GM12878 (cell line): ENCODE data around the gene C6orf89. TPM values are rescaled to one million over a fixed set of nuclear protein-coding genes. Genes with fewer than 3 reads are reported as not detected.

ENCODE experiments used
- ATAC-seq: fragments of 200-7000 bp; cut with Tn5 transposase; 3 replicates; pipeline ENCODE4 v1.9.1; 2020; ENCODE audit warnings: mild to moderate bottlenecking, moderate library complexity
- BruUV-seq: library from RNA; stranded (reverse); fragments of 400-500 nt; replicated peaks from 2 replicates; lab custom pipeline; 2021; lab: Mats Ljungman, UMichigan
- CTCF ChIA-PET: fragments of 300-600 bp; sonication (Branson Sonifier 250); formaldehyde crosslinking; extraction: SDS; loops from one replicate; lab custom pipeline; 2021; ENCODE audit warnings: inconsistent platforms; lab: Yijun Ruan, JAX
- POLR2A ChIA-PET: fragments of 350-600 bp; formaldehyde crosslinking; extraction: SDS; loops from one replicate; lab custom pipeline; 2021; ENCODE audit warnings: inconsistent platforms; lab: Charles Lee
- RAD21 ChIA-PET: fragments of 300-600 bp; sonication (Branson Sonifier 250); formaldehyde crosslinking; loops from one replicate; lab custom pipeline; 2023; ENCODE audit warnings: antibody characterized with exemption; ENCODE audit not compliant: unreplicated experiment; lab: Charles Lee
- SMC1A ChIA-PET: fragments of 300-600 bp; sonication (Branson Sonifier 250); formaldehyde crosslinking; loops from one replicate; lab custom pipeline; 2023; ENCODE audit not compliant: unreplicated experiment, uncharacterized antibody; lab: Charles Lee
- DNase-seq: peaks from one replicate; pipeline ENCODE4 v3.0.0-alpha.2; 2011; ENCODE audit warnings: low read depth, low spot score
- FAIRE-seq: peaks from 3 replicates; lab custom pipeline; 2011; peaks lifted over from hg19 to GRCh38; lab: Jason Lieb, UNC
- H2AFZ ChIP-seq: 2 replicates; pipeline ENCODE4 v1.6.0; 2011; ENCODE audit warnings: low read depth, low read length, control low read depth; ENCODE audit not compliant: control insufficient read depth
- H3K27ac ChIP-seq: 2 replicates; pipeline ENCODE4 v1.5.1; 2011; ENCODE audit warnings: control low read depth; ENCODE audit not compliant: control insufficient read depth, insufficient read depth
- H3K27me3 ChIP-seq, 2 experiments: replicated peaks in 1 of 2; 2 replicates each; pipeline versions ENCODE4 v1.6.0 to v1.6.1; 2011; ENCODE audit warnings: low read length in 1 of 2; ENCODE audit not compliant: control insufficient read depth in 2 of 2, insufficient read depth in 2 of 2
- H3K36me3 ChIP-seq, 2 experiments: 2 replicates each; pipeline ENCODE4 v1.5.1; 2011; ENCODE audit warnings: low read length in 1 of 2; ENCODE audit not compliant: control insufficient read depth in 2 of 2, insufficient read depth in 2 of 2
- H3K4me1 ChIP-seq: 2 replicates; pipeline ENCODE4 v1.6.1; 2011; ENCODE audit warnings: mild to moderate bottlenecking, low read length, moderate library complexity, mixed read lengths; ENCODE audit not compliant: control insufficient read depth, insufficient read depth
- H3K4me2 ChIP-seq: 2 replicates; pipeline ENCODE4 v1.6.0; 2011; ENCODE audit warnings: control low read depth; ENCODE audit not compliant: control insufficient read depth, insufficient read depth
- H3K4me3 ChIP-seq: fragments of 200-600 bp; sonication (generic); 2 replicates; pipeline ENCODE4 v1.5.1; 2016
- H3K79me2 ChIP-seq: 2 replicates; pipeline ENCODE4 v1.6.0; 2011; ENCODE audit warnings: low read length; ENCODE audit not compliant: control insufficient read depth, insufficient read depth
- H3K9ac ChIP-seq: 2 replicates; pipeline ENCODE4 v1.8.0; 2011; ENCODE audit warnings: low read length, control low read depth, mixed read lengths; ENCODE audit not compliant: control insufficient read depth, insufficient read depth
- H3K9me3 ChIP-seq: replicated peaks from 3 replicates; pipeline ENCODE4 v1.5.1; 2011; ENCODE audit warnings: mild to moderate bottlenecking, low read length; ENCODE audit not compliant: control insufficient read depth, insufficient read depth
- H4K20me1 ChIP-seq: 2 replicates; pipeline ENCODE4 v1.6.0; 2011; ENCODE audit not compliant: control insufficient read depth, insufficient read depth
- BACH1 ChIP-seq: fragments of 450-650 bp; IDR thresholded peaks from 2 replicates; pipeline ENCODE4 v1.6.1; 2017; ENCODE audit warnings: mild to moderate bottlenecking, borderline replicate concordance
- BMI1 ChIP-seq: fragments of 450-650 bp; IDR thresholded peaks from 2 replicates; pipeline ENCODE4 v1.6.1; 2016; ENCODE audit warnings: mild to moderate bottlenecking, moderate library complexity, borderline replicate concordance
- CHD4 ChIP-seq: fragments of 200-600 bp; sonication (generic); IDR thresholded peaks from 2 replicates; pipeline ENCODE4 v1.6.1; 2016; ENCODE audit warnings: mild to moderate bottlenecking
- E4F1 ChIP-seq: fragments of 450-650 bp; IDR thresholded peaks from 2 replicates; pipeline ENCODE4 v1.6.1; 2018; ENCODE audit warnings: borderline replicate concordance, mild to moderate bottlenecking; ENCODE audit not compliant: partially characterized antibody
- HDAC6 ChIP-seq: fragments of 200-600 bp; sonication (generic); IDR thresholded peaks from one replicate; pipeline ENCODE4 v1.8.0; 2017; ENCODE audit warnings: antibody characterized with exemption; ENCODE audit not compliant: unreplicated experiment
- IKZF2 ChIP-seq, 2 experiments: fragments of 450-650 bp; IDR thresholded peaks; 2 replicates each; pipeline ENCODE4 v1.6.1; 2017; ENCODE audit warnings: mild to moderate bottlenecking in 2 of 2, moderate library complexity in 2 of 2
- RELB ChIP-seq: fragments of 450-650 bp; IDR thresholded peaks from 2 replicates; pipeline ENCODE4 v1.6.1; 2017; ENCODE audit warnings: low read depth, mild to moderate bottlenecking, moderate library complexity
- ZNF274 ChIP-seq: IDR thresholded peaks from one replicate; pipeline ENCODE4 v1.8.0; 2011; ENCODE audit not compliant: insufficient read length, insufficient read depth
- WGBS: methylation state at CpG from one replicate; pipeline ENCODE4 v1.1.6; 2016; ENCODE audit warnings: low lambda C conversion rate; ENCODE audit not compliant: insufficient replicate concordance, insufficient coverage; ENCODE audit errors: missing lambda C conversion rate; 5-methylcytosine and 5-hydroxymethylcytosine counted together
- in situ Hi-C: fragments of 300-500 bp; cut with MboI; formaldehyde crosslinking; loops from 9 replicates; pipeline ENCODE4 v1.14.3; 2018; ENCODE audit warnings: mixed read lengths
- intact Hi-C: fragments of 100-400 bp; cut with micrococcal nuclease; formaldehyde crosslinking; loops from one replicate; pipeline ENCODE4 v1.14.2; 2022; ENCODE audit not compliant: unreplicated experiment
- polyA plus RNA-seq, 11 experiments: library from polyadenylated mRNA; depleted of rRNA in 4 of 11; unstranded in 6 of 11; stranded (reverse) in 5 of 11; fragments of >200 nt; fragmentation: Nextera tagmentation in 4 of 11; fragmentation: Illumina TruSeq in 1 of 11; extraction: Ambion mirVana in 4 of 11; extraction: Trizol in 1 of 11; gene quantifications; 1 replicate in 1 of 11; 2 replicates in 10 of 11; pipeline versions ENCODE4 v1.2.1 to v1.2.3, GENCODE V29; 2011 to 2016; ENCODE audit warnings: inconsistent platforms in 2 of 11, missing spikeins in 2 of 11, low read depth in 1 of 11
- total RNA-seq, 4 experiments: library from RNA; depleted of rRNA in 3 of 4; stranded (reverse); fragments of >200 nt in 3 of 4; fragmentation: Illumina TruSeq in 1 of 4; extraction: Trizol in 1 of 4; gene quantifications; 2 replicates each; pipeline versions ENCODE4 v1.2.1 to v1.2.3, GENCODE V29; 2013 to 2021

C6orf89 gene
- total and polyA plus RNA-seq, 10 of the 15 experiments (the other 5 are each of a cell fraction or from before 2014, with no cell fraction given) = 10.8 to 42.7 (median 28.6) TPM

GRCh38 chr6:36862164-36862847 lies 23.4 kb upstream of the C6orf89 start:
- H3K4me2 ChIP-seq = no peak overlapping the region
- H3K4me1 ChIP-seq = no peaks in the 10 kb centered on the region
- FAIRE-seq (no peak), DNase-seq (no peak), ATAC-seq (no peak)
- ChIA-PET RAD21 (no interaction called here), POLR2A (no interaction called here), SMC1A (no interaction called here), CTCF (interaction anchor here (0.9 to 2.1 kb wide), 2 partner anchors 10 to 11 kb away, joined by 3 to 9 read pairs; no protein-coding TSS in a partner anchor)
- peaks cover 4% of the 10 kb centered on the region for H3K79me2 ChIP-seq
- peaks cover 7 to 8% of the 10 kb centered on the region in 2 experiments; a peak in 3 of 4 replicates for H3K36me3 ChIP-seq
- no peak for TF ChIP-seq E4F1
- TF ChIP-seq CHD4 = no peak
- TF ChIP-seq IKZF2 (IDR thresholded peaks at IDR 0.05) = no peak
- no peak for TF ChIP-seq ZNF274
- no peak for TF ChIP-seq HDAC6
- no peak for TF ChIP-seq BACH1
- no peak for TF ChIP-seq RELB
- TF ChIP-seq BMI1 = no peak
- intact Hi-C loops (no loop called here), in situ Hi-C loops (no loop called here)
- WGBS = 92% methylated on average over 8 of the region's 8 CpGs
- no peak overlapping the region for H2AFZ ChIP-seq
- no peaks in the 10 kb centered on the region for H3K27me3 ChIP-seq
- H3K27ac ChIP-seq = no peak overlapping the region
- H3K4me3 ChIP-seq = no peak overlapping the region
- no TSS peak for BruUV-seq
- H3K9me3 ChIP-seq = no peaks in the 10 kb centered on the region
- H3K9ac ChIP-seq = no peak overlapping the region
- H4K20me1 ChIP-seq = no peaks in the 10 kb centered on the region
